Measurements from ENCODE around the gene CD300A.

DNA sequence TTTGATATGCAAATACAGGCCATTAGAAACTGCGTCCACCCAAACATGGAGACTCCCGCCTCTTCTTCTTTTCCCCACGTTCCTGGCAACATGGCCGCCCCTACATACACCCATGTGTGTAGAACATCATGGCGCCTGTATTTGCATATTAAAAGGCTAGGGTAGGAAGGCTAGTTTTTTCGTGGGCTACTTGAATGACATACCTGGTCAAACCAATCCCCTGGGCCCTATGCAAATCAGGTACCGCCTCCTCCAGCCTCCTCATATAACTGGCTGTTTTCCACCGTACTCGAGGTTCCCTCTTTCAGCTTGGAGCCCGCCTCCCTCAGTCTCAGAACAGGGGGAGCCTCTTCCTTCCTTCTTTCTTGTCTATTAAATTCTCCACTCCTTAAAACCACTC is 65.7 kb downstream of the CD300A start:
- no peak for TF ChIP-seq EZH2phosphoT487 (IDR thresholded peaks at IDR 0.05; ENCODE audit: borderline replicate concordance)
- TF ChIP-seq, protein P1, sequence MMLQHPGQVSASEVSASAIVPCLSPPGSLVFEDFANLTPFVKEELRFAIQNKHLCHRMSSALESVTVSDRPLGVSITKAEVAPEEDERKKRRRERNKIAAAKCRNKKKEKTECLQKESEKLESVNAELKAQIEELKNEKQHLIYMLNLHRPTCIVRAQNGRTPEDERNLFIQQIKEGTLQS (IDR thresholded peaks at IDR 0.05): no peak
- TF ChIP-seq RAD21 (IDR thresholded peaks at IDR 0.05; ENCODE audit: low read depth): no peak
- TF ChIP-seq CBX3 (IDR thresholded peaks at IDR 0.05; ENCODE audit: low read depth): no peak
- TF ChIP-seq, protein P2, sequence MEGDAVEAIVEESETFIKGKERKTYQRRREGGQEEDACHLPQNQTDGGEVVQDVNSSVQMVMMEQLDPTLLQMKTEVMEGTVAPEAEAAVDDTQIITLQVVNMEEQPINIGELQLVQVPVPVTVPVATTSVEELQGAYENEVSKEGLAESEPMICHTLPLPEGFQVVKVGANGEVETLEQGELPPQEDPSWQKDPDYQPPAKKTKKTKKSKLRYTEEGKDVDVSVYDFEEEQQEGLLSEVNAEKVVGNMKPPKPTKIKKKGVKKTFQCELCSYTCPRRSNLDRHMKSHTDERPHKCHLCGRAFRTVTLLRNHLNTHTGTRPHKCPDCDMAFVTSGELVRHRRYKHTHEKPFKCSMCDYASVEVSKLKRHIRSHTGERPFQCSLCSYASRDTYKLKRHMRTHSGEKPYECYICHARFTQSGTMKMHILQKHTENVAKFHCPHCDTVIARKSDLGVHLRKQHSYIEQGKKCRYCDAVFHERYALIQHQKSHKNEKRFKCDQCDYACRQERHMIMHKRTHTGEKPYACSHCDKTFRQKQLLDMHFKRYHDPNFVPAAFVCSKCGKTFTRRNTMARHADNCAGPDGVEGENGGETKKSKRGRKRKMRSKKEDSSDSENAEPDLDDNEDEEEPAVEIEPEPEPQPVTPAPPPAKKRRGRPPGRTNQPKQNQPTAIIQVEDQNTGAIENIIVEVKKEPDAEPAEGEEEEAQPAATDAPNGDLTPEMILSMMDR (IDR thresholded peaks at IDR 0.05 in 2 of 3, conservative IDR thresholded peaks at IDR 0.05 in 1 of 3; ENCODE audit: borderline replicate concordance in 1 of 3, insufficient read depth in 1 of 3, low read depth in 2 of 3, low read length in 2 of 3): no peak
- TF ChIP-seq YY1 (IDR thresholded peaks at IDR 0.05; ENCODE audit: extremely low read depth, insufficient replicate concordance, low read depth, low read length): no peak
- TF ChIP-seq POLR2A (IDR thresholded peaks at IDR 0.05; ENCODE audit: borderline replicate concordance, extremely low read depth, insufficient read depth, insufficient read length): no peak
- TF ChIP-seq EZH2 (IDR thresholded peaks at IDR 0.05): no peak
- no peak for TF ChIP-seq ELF1 (IDR thresholded peaks at IDR 0.05; ENCODE audit: borderline replicate concordance, low read depth)
- no peak for TF ChIP-seq SP1 (IDR thresholded peaks at IDR 0.05; ENCODE audit: low read depth)
- TF ChIP-seq CEBPB (IDR thresholded peaks at IDR 0.05; ENCODE audit: low read depth): no peak
- no peak for TF ChIP-seq TCF7L2 (IDR thresholded peaks at IDR 0.05; ENCODE audit: borderline replicate concordance, extremely low read depth, insufficient read depth, insufficient read length)
- TF ChIP-seq, protein P3, sequence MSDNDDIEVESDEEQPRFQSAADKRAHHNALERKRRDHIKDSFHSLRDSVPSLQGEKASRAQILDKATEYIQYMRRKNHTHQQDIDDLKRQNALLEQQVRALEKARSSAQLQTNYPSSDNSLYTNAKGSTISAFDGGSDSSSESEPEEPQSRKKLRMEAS (IDR thresholded peaks at IDR 0.05): no peak
- no peak for TF ChIP-seq EGR1 (IDR thresholded peaks at IDR 0.05; ENCODE audit: low read depth)
